NT2/D1 (cell line): ENCODE results near the gene RAB8A.

Source experiments
- DNase-seq: peaks from one replicate; pipeline ENCODE4 v3.0.0-alpha.2; 2011; ENCODE audit warnings: low read depth, low spot score
- H3K27me3 ChIP-seq: 2 replicates; pipeline ENCODE4 v1.6.0; 2011; ENCODE audit warnings: mild to moderate bottlenecking; ENCODE audit not compliant: insufficient read length, insufficient read depth
- H3K36me3 ChIP-seq: 2 replicates; pipeline ENCODE4 v1.6.1; 2011; ENCODE audit warnings: mild to moderate bottlenecking, low read length, mixed read lengths; ENCODE audit not compliant: insufficient read depth, insufficient read length
- H3K4me1 ChIP-seq: 2 replicates; pipeline ENCODE4 v1.5.1; 2011; ENCODE audit not compliant: insufficient read depth, insufficient read length
- H3K4me3 ChIP-seq: 2 replicates; pipeline ENCODE4 v1.5.1; 2011; ENCODE audit warnings: low read depth; ENCODE audit not compliant: insufficient read length
- H3K9ac ChIP-seq: 2 replicates; pipeline ENCODE4 v1.6.0; 2011; ENCODE audit warnings: low read depth; ENCODE audit not compliant: insufficient read length
- H3K9me3 ChIP-seq: 2 replicates; pipeline ENCODE4 v1.5.1; 2011; ENCODE audit warnings: mild to moderate bottlenecking, low read length; ENCODE audit not compliant: insufficient read depth
- SUZ12 ChIP-seq: IDR thresholded peaks from 2 replicates; pipeline ENCODE4 v1.6.1; 2011; ENCODE audit not compliant: insufficient read length, insufficient read depth; ENCODE audit errors: extremely low read depth
- YY1 ChIP-seq: IDR thresholded peaks from 2 replicates; pipeline ENCODE4 v1.6.1; 2011; ENCODE audit not compliant: insufficient read length, insufficient read depth
- ZNF274 ChIP-seq: IDR thresholded peaks from 2 replicates; pipeline ENCODE4 v1.6.1; 2011; ENCODE audit warnings: mild to moderate bottlenecking, low read depth, low read length

The RAB8A gene

GRCh38 chr19:16069813-16070365 lies 41.8 kb upstream of the RAB8A start:
- Histone ChIP-seq H3K4me1 (peaks cover 9% of the 10 kb centered on the region), H3K36me3 (no peaks in the 10 kb centered on the region), H3K4me3 (no peak overlapping the region), H3K9ac (no peak overlapping the region), H3K27me3 (no peaks in the 10 kb centered on the region), H3K9me3 (no peaks in the 10 kb centered on the region)
- TF ChIP-seq ZNF274 (no peak), SUZ12 (no peak), YY1 (no peak)
- DNase-seq, result no peak

GRCh38 chr19:16070366-16070990 lies 41.2 kb upstream of the RAB8A start:
- no peak for TF ChIP-seq SUZ12
- no peak for TF ChIP-seq YY1
- TF ChIP-seq ZNF274, result no peak
- no peaks in the 10 kb centered on the region for H3K9me3 ChIP-seq
- no peak for DNase-seq
- H3K36me3 ChIP-seq, result no peaks in the 10 kb centered on the region
- H3K9ac ChIP-seq, result no peak overlapping the region
- H3K4me1 ChIP-seq, result peaks cover 9% of the 10 kb centered on the region
- no peak overlapping the region for H3K4me3 ChIP-seq
- H3K27me3 ChIP-seq, result no peaks in the 10 kb centered on the region

- Histone ChIP-seq H3K9ac (peak overlapping the region; percentile 1), H3K4me1 (peaks cover 6% of the 10 kb centered on the region), H3K9me3 (no peaks in the 10 kb centered on the region), H3K36me3 (no peaks in the 10 kb centered on the region), H3K27me3 (no peaks in the 10 kb centered on the region), H3K4me3 (no peak overlapping the region)
- DNase-seq, result no peak
- TF ChIP-seq ZNF274, result no peak
- TF ChIP-seq YY1, result no peak
- TF ChIP-seq SUZ12, result no peak
Observed at GRCh38 chr19:16071072-16071691, 40.5 kb upstream of the RAB8A start.

- peak overlapping the region; percentile 62 for H3K9ac ChIP-seq
- H3K27me3 ChIP-seq, result no peaks in the 10 kb centered on the region
- peaks cover 9% of the 10 kb centered on the region for H3K36me3 ChIP-seq
- TF ChIP-seq YY1, result no peak
- no peak for TF ChIP-seq SUZ12
- TF ChIP-seq ZNF274, result no peak
- no peak for DNase-seq
- H3K4me1 ChIP-seq, result peaks cover 9% of the 10 kb centered on the region
- no peak overlapping the region for H3K4me3 ChIP-seq
- no peaks in the 10 kb centered on the region for H3K9me3 ChIP-seq
Observed at GRCh38 chr19:16073481-16073880, 38.2 kb upstream of the RAB8A start.

- Histone ChIP-seq H3K27me3 (no peaks in the 10 kb centered on the region), H3K9ac (no peak overlapping the region), H3K4me3 (no peak overlapping the region), H3K4me1 (peaks cover 9% of the 10 kb centered on the region), H3K9me3 (no peaks in the 10 kb centered on the region), H3K36me3 (peaks cover 10% of the 10 kb centered on the region)
- DNase-seq, result no peak
- TF ChIP-seq SUZ12, result no peak
Observed at GRCh38 chr19:16073988-16074387, 37.7 kb upstream of the RAB8A start.

- Histone ChIP-seq H3K9me3 (no peaks in the 10 kb centered on the region), H3K4me1 (peaks cover 9% of the 10 kb centered on the region), H3K4me3 (no peak overlapping the region), H3K27me3 (no peaks in the 10 kb centered on the region), H3K36me3 (peaks cover 15% of the 10 kb centered on the region), H3K9ac (peak overlapping the region; percentile 82)
- DNase-seq, result no peak
- no peak for TF ChIP-seq SUZ12
- no peak for TF ChIP-seq ZNF274
- no peak for TF ChIP-seq YY1
Observed at GRCh38 chr19:16074488-16075365, 37.0 kb upstream of the RAB8A start.
